PC-3 (cell line): ENCODE results near the gene UCP2.

ENCODE experiments used
- CTCF ChIP-seq: fragments of 300-600 bp; sonication (generic); conservative IDR thresholded peaks from 2 replicates; pipeline ENCODE4 v1.5.1; 2017; ENCODE audit warnings: antibody characterized with exemption, low read depth, mild to moderate bottlenecking, low read length
- EZH2 ChIP-seq: fragments of 300-600 bp; sonication (generic); IDR thresholded peaks from one replicate; pipeline ENCODE4 v1.6.1; 2017; ENCODE audit warnings: antibody characterized with exemption, mild to moderate bottlenecking, low read length; ENCODE audit not compliant: unreplicated experiment

DNA sequence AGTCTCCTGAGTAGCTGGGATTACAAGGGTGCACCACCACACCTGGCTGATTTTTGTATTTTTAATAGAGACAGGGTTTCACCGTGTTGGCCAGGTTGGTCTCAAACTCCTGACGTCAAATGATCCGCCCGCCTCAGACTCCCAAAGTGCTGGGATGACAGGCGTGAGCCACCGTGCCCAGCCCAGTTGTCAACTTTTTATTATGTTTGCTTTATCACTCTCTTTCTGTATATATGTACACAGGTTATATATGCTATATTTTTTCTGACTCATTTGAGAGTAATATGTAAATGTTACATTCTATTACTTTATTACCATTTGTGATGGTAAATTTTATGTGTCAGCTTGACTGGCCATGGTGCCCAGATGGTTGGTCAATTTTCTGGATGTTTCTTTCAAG lies 50.7 kb downstream of the UCP2 start:
- TF ChIP-seq CTCF (no peak), EZH2 (no peak)
